Natural killer cell (primary cell): ENCODE measurements around the gene COL27A1. TPM values are rescaled to one million over a fixed set of nuclear protein-coding genes. Genes with fewer than 3 reads are reported as not detected.

ENCODE experiments used
- ATAC-seq, 3 donors: fragments of 150-1000 bp in 2 of 3; fragments of 200-7000 bp in 1 of 3; cut with Tn5 transposase; 1 replicate in 1 of 3; 2 replicates in 2 of 3; pipeline ENCODE4 v1.10.0; 2021; ENCODE audit warnings: mild to moderate bottlenecking in 2 of 3, moderate library complexity in 2 of 3
- DNase-seq, 2 donors: peaks; one replicate each; pipeline versions ENCODE4 v3.0.0 to v3.0.0-alpha.2; 2013 to 2021; ENCODE audit warnings: mixed read lengths in 1 of 2
- H3K27ac ChIP-seq: one replicate; pipeline ENCODE4 v1.5.1; 2013; ENCODE audit warnings: mild to moderate bottlenecking, low read length
- H3K27me3 ChIP-seq: one replicate; pipeline ENCODE4 v1.6.1; 2013; ENCODE audit warnings: low read length; ENCODE audit not compliant: control insufficient read depth, insufficient read depth
- H3K36me3 ChIP-seq: one replicate; pipeline ENCODE4 v1.6.1; 2013; ENCODE audit warnings: low read length; ENCODE audit not compliant: control insufficient read depth, insufficient read depth
- H3K4me1 ChIP-seq: one replicate; pipeline ENCODE4 v1.6.1; 2013; ENCODE audit warnings: low read length; ENCODE audit not compliant: control insufficient read depth, insufficient read depth
- H3K4me3 ChIP-seq: one replicate; pipeline ENCODE4 v1.5.1; 2013; ENCODE audit warnings: low read length
- H3K9me3 ChIP-seq: one replicate; pipeline ENCODE4 v1.6.1; 2013; ENCODE audit warnings: low read length; ENCODE audit not compliant: control insufficient read depth, insufficient read depth
- H3K27ac Mint-ChIP-seq, 2 donors: one replicate each; pipeline ENCODE4 v1.8.0; 2022; ENCODE audit warnings: mild to moderate bottlenecking in 2 of 2, mixed read lengths in 2 of 2, moderate library complexity in 1 of 2
- H3K27me3 Mint-ChIP-seq, 2 donors: one replicate each; pipeline ENCODE4 v1.8.0; 2022; ENCODE audit warnings: low read depth in 2 of 2, mixed read lengths in 2 of 2
- H3K36me3 Mint-ChIP-seq: one replicate; pipeline ENCODE4 v1.8.0; 2022; ENCODE audit warnings: mixed read lengths
- H3K4me1 Mint-ChIP-seq, 2 donors: one replicate each; pipeline ENCODE4 v1.8.0; 2022; ENCODE audit warnings: mixed read lengths in 2 of 2
- H3K4me3 Mint-ChIP-seq: one replicate; pipeline ENCODE4 v1.8.0; 2022; ENCODE audit warnings: mild to moderate bottlenecking, moderate library complexity, mixed read lengths
- H3K9me3 Mint-ChIP-seq, 2 donors: one replicate each; pipeline ENCODE4 v1.8.0; 2022; ENCODE audit warnings: mixed read lengths in 2 of 2
- CTCF ChIP-seq: fragments of 200-600 bp; IDR thresholded peaks from one replicate; pipeline ENCODE4 v1.8.0; 2022; ENCODE audit warnings: antibody characterized with exemption
- WGBS: methylation state at CpG from one replicate; pipeline ENCODE4 v1.1.7; 2013; ENCODE audit warnings: missing lambda C conversion rate; ENCODE audit not compliant: insufficient coverage; 5-methylcytosine and 5-hydroxymethylcytosine counted together
- intact Hi-C: fragments of 100-400 bp; cut with micrococcal nuclease; formaldehyde crosslinking; loops from one replicate; pipeline ENCODE4 v1.14.2; 2022
- total RNA-seq, 4 donors: library from RNA; stranded (reverse); fragments of 120-200 nt in 1 of 4; gene quantifications; one replicate each; pipeline versions ENCODE4 v1.2.3 to v1.2.4, GENCODE V29; 2013 to 2022

Gene COL27A1
- total RNA-seq, 3 donors from 2014 or later (not counting 1 experiment from before 2014, with no cell fraction given), result not detected

GRCh38 chr9:114216081-114216480 lies 60.7 kb downstream of the COL27A1 start:
- H3K9me3 ChIP-seq, result no peaks in the 10 kb centered on the region
- H3K27ac ChIP-seq, result no peak overlapping the region
- Mint-ChIP-seq H3K9me3 (no peaks in the 10 kb centered on the region), H3K27ac (no peak overlapping the region), H3K4me3 (no peak overlapping the region), H3K36me3 (no peaks in the 10 kb centered on the region), H3K27me3 (no peaks in the 10 kb centered on the region), H3K4me1 (no peaks in the 10 kb centered on the region)
- TF ChIP-seq CTCF, result no peak
- 53% methylated on average over 7 of the region's 7 CpGs for WGBS
- ATAC-seq (peak in 1 of 3 donors; percentile 21), DNase-seq (no peak)
- no peaks in the 10 kb centered on the region for H3K36me3 ChIP-seq
- H3K4me3 ChIP-seq, result no peak overlapping the region
- H3K27me3 ChIP-seq, result no peaks in the 10 kb centered on the region
- intact Hi-C loops, result no loop called here
- no peaks in the 10 kb centered on the region for H3K4me1 ChIP-seq

- no peaks in the 10 kb centered on the region for H3K36me3 Mint-ChIP-seq
- H3K9me3 Mint-ChIP-seq, result no peaks in the 10 kb centered on the region
- ATAC-seq (no peak), DNase-seq (no peak)
- no peak overlapping the region for H3K4me3 ChIP-seq
- no peaks in the 10 kb centered on the region for H3K36me3 ChIP-seq
- intact Hi-C loops, result no loop called here
- H3K27ac Mint-ChIP-seq, result no peak overlapping the region
- H3K4me1 ChIP-seq, result no peaks in the 10 kb centered on the region
- WGBS, result 83% methylated on average over 4 of the region's 4 CpGs
- H3K4me1 Mint-ChIP-seq, result no peaks in the 10 kb centered on the region
- H3K4me3 Mint-ChIP-seq, result no peak overlapping the region
- TF ChIP-seq CTCF, result no peak
- H3K27ac ChIP-seq, result no peak overlapping the region
- no peaks in the 10 kb centered on the region for H3K27me3 Mint-ChIP-seq
- H3K27me3 ChIP-seq, result no peaks in the 10 kb centered on the region
- no peaks in the 10 kb centered on the region for H3K9me3 ChIP-seq
These were observed 61.6 kb downstream of the COL27A1 start for GRCh38 chr9:114216976-114217375.

GRCh38 chr9:114218264-114219120 lies 63.2 kb downstream of the COL27A1 start:
- no peaks in the 10 kb centered on the region for H3K4me1 ChIP-seq
- Mint-ChIP-seq H3K27ac (no peak overlapping the region), H3K36me3 (no peaks in the 10 kb centered on the region), H3K4me1 (no peaks in the 10 kb centered on the region), H3K9me3 (no peaks in the 10 kb centered on the region), H3K27me3 (no peaks in the 10 kb centered on the region), H3K4me3 (no peak overlapping the region)
- intact Hi-C loops, result no loop called here
- ATAC-seq, result no peak
- no peaks in the 10 kb centered on the region for H3K36me3 ChIP-seq
- WGBS, result 89% methylated on average over 10 of the region's 11 CpGs
- no peak overlapping the region for H3K27ac ChIP-seq
- no peaks in the 10 kb centered on the region for H3K9me3 ChIP-seq
- no peak for DNase-seq
- no peak overlapping the region for H3K4me3 ChIP-seq
- TF ChIP-seq CTCF, result no peak
- H3K27me3 ChIP-seq, result no peaks in the 10 kb centered on the region
